HepG2 (cell line): ENCODE measurements around the gene PHB1. TPM values are rescaled to one million over a fixed set of nuclear protein-coding genes. Genes with fewer than 3 reads are reported as not detected.

Source experiments
- ATAC-seq: fragments of 200-7000 bp; cut with Tn5 transposase; 3 replicates; pipeline ENCODE4 v1.9.1; 2020; ENCODE audit warnings: mild to moderate bottlenecking, moderate library complexity
- BruUV-seq: library from RNA; stranded (reverse); fragments of 400-500 nt; replicated peaks from 2 replicates; lab custom pipeline; 2021; lab: Mats Ljungman, UMichigan
- CTCF ChIA-PET: fragments of 300-600 bp; formaldehyde crosslinking; extraction: SDS; loops from one replicate; lab custom pipeline; 2021; ENCODE audit warnings: low total read pairs, inconsistent platforms, low intra/inter-chr PET ratio; lab: Yijun Ruan, JAX
- POLR2A ChIA-PET: fragments of 350-600 bp; sonication (Branson Sonifier 250); formaldehyde crosslinking; loops from one replicate; lab custom pipeline; 2020; ENCODE audit warnings: antibody characterized with exemption, inconsistent platforms; lab: Yijun Ruan, JAX
- DNase-seq: peaks from one replicate; pipeline ENCODE4 v3.0.0-alpha.2; 2015; ENCODE audit warnings: low spot score
- FAIRE-seq: peaks from 3 replicates; lab custom pipeline; 2011; peaks lifted over from hg19 to GRCh38; lab: Jason Lieb, UNC
- H2AFZ ChIP-seq: one replicate; pipeline ENCODE4 v1.6.1; 2011; ENCODE audit warnings: low read length, inconsistent platforms
- H3K27ac ChIP-seq: fragments of 300-600 bp; 3 replicates; pipeline ENCODE4 v1.8.0; 2011; ENCODE audit warnings: mixed run types, mild to moderate bottlenecking, mixed read lengths, low read length, inconsistent platforms; ENCODE audit not compliant: insufficient read depth; ENCODE audit errors: extremely low read length
- H3K27me3 ChIP-seq, 2 experiments: fragments of 200-600 bp in 1 of 2; 2 replicates in 1 of 2; 3 replicates in 1 of 2; pipeline versions ENCODE4 v1.6.0 to v1.8.0; 2011; ENCODE audit warnings: low read length in 2 of 2, mild to moderate bottlenecking in 2 of 2, moderate library complexity in 2 of 2, inconsistent platforms in 1 of 2; ENCODE audit not compliant: insufficient read depth in 2 of 2, control insufficient read depth in 1 of 2
- H3K36me3 ChIP-seq, 2 experiments: fragments of 200-600 bp in 1 of 2; replicated peaks in 1 of 2; 2 replicates in 1 of 2; 3 replicates in 1 of 2; pipeline versions ENCODE4 v1.5.1 to v1.8.0; 2011; ENCODE audit warnings: low read length in 2 of 2, inconsistent platforms in 1 of 2; ENCODE audit not compliant: insufficient read depth in 2 of 2, control insufficient read depth in 1 of 2
- H3K4me1 ChIP-seq: 2 replicates; pipeline ENCODE4 v1.5.1; 2012; ENCODE audit warnings: low read length, inconsistent platforms; ENCODE audit not compliant: insufficient read depth
- H3K4me2 ChIP-seq: 2 replicates; pipeline ENCODE4 v1.6.0; 2011; ENCODE audit warnings: low read depth, low read length, inconsistent platforms
- H3K4me3 ChIP-seq, 3 experiments: fragments of 200-600 bp in 1 of 3; sonication (generic), shearing (Covaris generic) in 1 of 3; replicated peaks in 1 of 3; 2 replicates each; pipeline ENCODE4 v1.5.1; 2011 to 2016; ENCODE audit warnings: low read length in 3 of 3, inconsistent platforms in 2 of 3, low read depth in 2 of 3, mild to moderate bottlenecking in 2 of 3, control low read depth in 1 of 3, mixed read lengths in 1 of 3; ENCODE audit not compliant: insufficient read depth in 1 of 3
- H3K79me2 ChIP-seq: one replicate; pipeline ENCODE4 v1.6.1; 2011; ENCODE audit warnings: low read length, inconsistent platforms; ENCODE audit not compliant: insufficient read depth
- H3K9ac ChIP-seq: 2 replicates; pipeline ENCODE4 v1.6.0; 2011; ENCODE audit warnings: mild to moderate bottlenecking, low read depth, low read length, inconsistent platforms; ENCODE audit not compliant: insufficient read depth
- H3K9me3 ChIP-seq: 2 replicates; pipeline ENCODE4 v1.5.1; 2012; ENCODE audit warnings: mild to moderate bottlenecking, low read length
- H4K20me1 ChIP-seq: 2 replicates; pipeline ENCODE4 v1.6.0; 2011; ENCODE audit warnings: inconsistent platforms, mild to moderate bottlenecking, low read length, moderate library complexity; ENCODE audit not compliant: insufficient read depth
- FOSL2 ChIP-seq: sonication (generic); formaldehyde crosslinking; IDR thresholded peaks from 2 replicates; pipeline ENCODE4 v1.4.0; 2020; ENCODE audit warnings: missing genetic modification reagents
- RARG ChIP-seq: sonication (generic); formaldehyde crosslinking; IDR thresholded peaks from 2 replicates; pipeline ENCODE4 v1.4.0; 2020; ENCODE audit warnings: low read depth, mild to moderate bottlenecking, missing genetic modification reagents
- RFXANK ChIP-seq: IDR thresholded peaks from 2 replicates; pipeline ENCODE4 v1.6.1; 2016
- ZNF687 ChIP-seq: sonication (generic); formaldehyde crosslinking; IDR thresholded peaks from 2 replicates; pipeline ENCODE4 v1.5.1; 2020; ENCODE audit warnings: mild to moderate bottlenecking, missing genetic modification reagents, moderate library complexity
- WGBS: methylation state at CpG from one replicate; pipeline ENCODE4 v1.1.6; 2017; ENCODE audit warnings: low lambda C conversion rate; 5-methylcytosine and 5-hydroxymethylcytosine counted together
- in situ Hi-C: cut with HindIII; loops from 2 replicates; pipeline ENCODE4 v1.10.0; 2017; ENCODE audit warnings: low pct_unique_long_range_greater_than_20kb; ENCODE audit not compliant: extremely low pct_ligation_motif_present
- intact Hi-C: fragments of 100-400 bp; cut with micrococcal nuclease; formaldehyde crosslinking; loops from one replicate; pipeline ENCODE4 v1.10.0; 2022; ENCODE audit not compliant: unreplicated experiment
- polyA plus RNA-seq, 8 experiments: library from polyadenylated mRNA; depleted of rRNA in 3 of 8; stranded (reverse) in 7 of 8; unstranded in 1 of 8; fragments of >200 nt; fragmentation: Illumina TruSeq in 4 of 8; extraction: Trizol in 4 of 8; gene quantifications; 2 replicates each; pipeline versions ENCODE4 v1.2.1 to v1.2.3, GENCODE V29; 2011 to 2016; ENCODE audit warnings: low read depth in 4 of 8, missing spikeins in 1 of 8, mixed read lengths in 1 of 8; ENCODE audit not compliant: insufficient read depth in 1 of 8
- total RNA-seq, 5 experiments: library from RNA; depleted of rRNA; stranded (reverse); fragments of >200 nt; fragmentation: Illumina TruSeq; extraction: Trizol; gene quantifications; 2 replicates each; pipeline ENCODE4 v1.2.3, GENCODE V29; 2016; ENCODE audit warnings: low read depth in 1 of 5
- TF ChIP-seq, protein P1 (sequence below): sonication (generic); formaldehyde crosslinking; IDR thresholded peaks from 2 replicates; pipeline ENCODE4 v1.4.0; 2020; ENCODE audit warnings: missing genetic modification reagents

The PHB1 gene
- total and polyA plus RNA-seq, 2 of the 13 experiments (the other 11 are each of a cell fraction or from before 2014, with no cell fraction given): 515 to 688 TPM

- WGBS: 13% methylated on average over 25 of the region's 30 CpGs
- Histone ChIP-seq H3K4me3 (peak overlapping the region in 2 of 3 experiments; percentile 4 to 9; a peak in 1 of 6 replicates), H3K79me2 (no peaks in the 10 kb centered on the region), H3K9ac (no peak overlapping the region), H3K4me1 (peaks cover 54% of the 10 kb centered on the region), H3K27ac (no peak overlapping the region), H3K36me3 (no peaks in the 10 kb centered on the region), H3K27me3 (peaks cover 2 to 70% of the 10 kb centered on the region in 2 experiments; a peak in 4 of 5 replicates), H4K20me1 (no peaks in the 10 kb centered on the region), H2AFZ (no peak overlapping the region), H3K4me2 (peak overlapping the region; percentile 44), H3K9me3 (no peaks in the 10 kb centered on the region)
- FAIRE-seq: no peak
- no TSS peak for BruUV-seq
- intact Hi-C loops: no loop called here
- no peak; the same call in 2 of the 3 replicates for ATAC-seq
- peak; percentile 41 for DNase-seq
- ChIA-PET CTCF (no interaction called here), POLR2A (interaction anchor here (0.7 to 0.8 kb wide), 2 partner anchors 16 to 316 kb away, joined by 3 read pairs; no protein-coding TSS in a partner anchor)
- TF ChIP-seq FOSL2 (CRISPR knock-in tag) (peak; percentile 31; the same call in 1 of the 2 replicates), RFXANK (CRISPR knock-in tag) (no peak), RARG (CRISPR knock-in tag) (no peak), ZNF687 (CRISPR knock-in tag) (peak; percentile 37; the same call in 1 of the 2 replicates)
- TF ChIP-seq, protein P1, sequence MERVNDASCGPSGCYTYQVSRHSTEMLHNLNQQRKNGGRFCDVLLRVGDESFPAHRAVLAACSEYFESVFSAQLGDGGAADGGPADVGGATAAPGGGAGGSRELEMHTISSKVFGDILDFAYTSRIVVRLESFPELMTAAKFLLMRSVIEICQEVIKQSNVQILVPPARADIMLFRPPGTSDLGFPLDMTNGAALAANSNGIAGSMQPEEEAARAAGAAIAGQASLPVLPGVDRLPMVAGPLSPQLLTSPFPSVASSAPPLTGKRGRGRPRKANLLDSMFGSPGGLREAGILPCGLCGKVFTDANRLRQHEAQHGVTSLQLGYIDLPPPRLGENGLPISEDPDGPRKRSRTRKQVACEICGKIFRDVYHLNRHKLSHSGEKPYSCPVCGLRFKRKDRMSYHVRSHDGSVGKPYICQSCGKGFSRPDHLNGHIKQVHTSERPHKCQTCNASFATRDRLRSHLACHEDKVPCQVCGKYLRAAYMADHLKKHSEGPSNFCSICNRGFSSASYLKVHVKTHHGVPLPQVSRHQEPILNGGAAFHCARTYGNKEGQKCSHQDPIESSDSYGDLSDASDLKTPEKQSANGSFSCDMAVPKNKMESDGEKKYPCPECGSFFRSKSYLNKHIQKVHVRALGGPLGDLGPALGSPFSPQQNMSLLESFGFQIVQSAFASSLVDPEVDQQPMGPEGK (CRISPR knock-in tag): peak; percentile 51; the same call in 1 of the 2 replicates
- in situ Hi-C loops: loop anchor here (5.0 to 10.0 kb wide), 3 partner anchors 59 to 266 kb away; partner anchors contain the start of genes NGFR and SLC35B1
These were observed 24.0 kb upstream of the PHB1 start for GRCh38 chr17:49438436-49439278.
